GM19238 (cell line): Measurements from ENCODE around the gene PDE5A.
"Not testable (repeated sequence)": the region's sequence is repeated elsewhere in the genome, so short reads cannot be mapped to it uniquely, and the experiment has no call there.

ENCODE experiments used
- DNase-seq: peaks from one replicate; pipeline ENCODE4 v3.0.0; 2011; ENCODE audit warnings: low spot score; ENCODE audit not compliant: insufficient read length

PDE5A gene

DNA sequence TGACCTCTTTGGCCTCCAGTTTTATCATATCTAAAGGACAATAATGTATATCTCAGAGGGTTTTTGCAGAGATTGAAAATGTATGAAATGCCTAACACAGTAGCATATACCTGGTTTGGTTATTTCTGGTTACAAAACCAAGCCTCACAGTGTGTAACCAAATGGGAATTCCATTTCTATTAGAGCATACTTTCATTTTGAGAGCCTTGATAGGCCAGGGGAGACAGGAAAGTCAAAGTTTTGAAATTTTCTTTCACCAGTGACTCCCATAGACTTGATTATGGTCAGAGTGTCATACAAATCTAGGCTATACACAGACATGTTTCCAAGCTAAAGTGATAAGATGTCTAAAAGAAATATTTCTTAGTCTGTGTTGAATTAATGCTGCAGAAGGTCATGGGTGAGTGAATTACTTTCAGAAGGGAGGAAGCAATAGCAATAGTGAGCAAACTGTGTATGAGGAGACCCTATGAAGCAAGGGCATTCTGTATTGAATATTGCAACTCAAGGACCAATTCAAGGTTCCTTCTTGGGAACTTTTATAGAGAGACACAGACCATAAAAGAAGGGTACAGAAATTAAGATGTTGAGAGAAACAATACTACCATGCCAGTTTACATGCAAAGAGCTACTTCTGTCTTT lies 151.1 kb downstream of the PDE5A start:
- no peak for DNase-seq

DNA sequence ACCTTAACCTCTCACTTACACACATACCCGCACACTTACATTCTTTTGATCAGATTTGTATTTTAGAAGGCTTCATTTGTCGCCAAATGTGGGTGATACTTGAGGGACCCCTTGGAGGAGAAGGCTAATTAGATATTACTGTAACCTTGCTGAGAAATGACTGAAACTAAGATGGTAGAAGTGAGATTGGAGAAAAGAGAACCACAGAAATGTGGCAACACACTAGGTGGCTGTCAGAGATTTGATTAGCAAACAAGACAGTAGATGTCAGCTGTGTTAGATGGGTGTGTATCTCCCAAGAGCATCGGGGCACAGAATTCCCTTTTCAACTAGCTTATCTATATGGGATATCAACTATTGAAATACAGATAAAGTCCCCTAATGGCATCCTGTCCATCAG lies 157.3 kb downstream of the PDE5A start:
- no peak for DNase-seq

DNA sequence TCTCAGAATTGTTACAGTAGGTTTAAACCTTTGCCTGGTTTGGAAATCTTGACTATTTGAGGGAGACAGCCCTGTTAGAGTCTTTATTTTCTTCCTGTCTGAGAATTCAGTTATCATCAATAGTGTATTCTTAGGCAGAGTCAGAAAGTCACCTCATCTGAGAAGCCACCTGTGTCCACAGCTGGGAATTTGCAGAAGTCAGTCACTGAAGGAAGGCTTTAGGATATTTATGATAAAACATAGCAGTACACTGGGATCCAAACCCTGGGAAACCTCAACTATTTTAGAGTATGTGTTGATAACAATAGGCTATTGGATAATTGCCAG lies 157.9 kb downstream of the PDE5A start:
- not testable (repeated sequence) for DNase-seq

DNA sequence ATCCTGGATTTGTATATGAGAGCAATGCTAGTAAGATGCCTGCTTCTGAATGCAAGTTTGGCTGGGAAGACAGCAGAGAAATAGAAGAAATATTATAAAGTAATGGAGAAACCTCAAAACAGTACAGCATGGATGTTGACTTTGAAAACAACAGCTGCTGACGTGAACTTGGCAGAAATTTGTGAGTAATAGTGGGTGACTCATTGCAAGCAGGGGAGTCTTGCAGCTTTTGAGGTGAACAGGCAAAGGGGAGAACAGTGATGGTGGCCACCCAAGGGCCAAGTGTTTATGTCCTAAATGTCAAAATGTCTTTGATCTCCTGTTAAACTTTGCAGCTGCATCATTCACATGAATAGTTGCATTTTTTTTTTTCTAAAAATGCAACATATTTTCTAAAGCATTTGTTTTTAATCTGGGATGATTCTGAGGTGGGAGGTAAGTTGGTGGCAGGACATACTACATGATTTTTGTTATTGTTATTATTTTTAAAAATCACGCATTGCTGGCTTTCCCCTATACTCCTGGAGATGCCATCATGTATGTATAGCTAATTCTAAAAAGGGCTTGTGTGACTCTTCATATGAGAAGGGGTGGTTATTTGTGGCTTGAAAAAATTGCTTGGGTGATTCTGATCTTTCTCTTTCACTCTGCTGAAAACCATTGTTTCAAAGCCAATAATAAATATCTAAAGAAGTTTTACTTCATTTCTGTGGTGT lies 158.4 kb downstream of the PDE5A start:
- not testable (repeated sequence) for DNase-seq

DNA sequence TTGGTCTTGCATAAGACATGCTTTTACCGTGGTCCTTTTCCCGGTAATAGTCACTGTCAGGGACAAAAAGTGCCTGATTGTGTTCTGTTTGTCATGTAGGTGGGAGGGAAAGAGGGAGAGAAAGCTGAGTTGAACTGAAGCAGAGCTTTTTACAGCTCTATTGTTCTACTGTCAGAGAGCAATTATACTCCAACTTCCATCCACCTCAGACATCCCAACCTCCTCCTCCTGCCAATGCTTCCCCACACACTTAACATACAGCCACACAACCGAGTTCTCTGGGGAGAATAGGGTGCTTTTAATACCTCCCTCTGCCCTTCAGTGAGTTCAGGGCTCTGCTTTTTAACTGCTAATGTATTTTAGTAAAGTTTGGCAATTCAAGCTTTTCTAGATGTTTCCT lies 159.6 kb downstream of the PDE5A start:
- DNase-seq: not testable (repeated sequence)

DNA sequence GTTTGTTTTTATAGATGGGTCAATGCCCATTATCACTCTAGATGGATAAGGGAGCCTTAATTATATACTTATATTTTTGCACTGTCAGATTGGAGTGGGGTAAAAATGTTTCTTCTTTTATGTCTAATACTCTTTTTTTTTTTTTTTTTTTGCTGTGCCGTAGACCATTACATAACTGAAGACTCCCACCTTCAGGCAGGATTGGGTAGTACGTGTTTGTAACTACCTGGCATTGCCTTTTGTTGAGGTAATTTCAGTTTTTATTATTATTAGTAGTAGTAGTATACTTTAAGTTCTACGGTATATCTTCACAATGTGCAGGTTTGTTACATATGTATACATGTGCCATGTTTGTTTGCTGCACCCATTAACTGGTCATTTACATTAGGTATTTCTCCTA lies 165.9 kb downstream of the PDE5A start:
- not testable (repeated sequence) for DNase-seq

DNA sequence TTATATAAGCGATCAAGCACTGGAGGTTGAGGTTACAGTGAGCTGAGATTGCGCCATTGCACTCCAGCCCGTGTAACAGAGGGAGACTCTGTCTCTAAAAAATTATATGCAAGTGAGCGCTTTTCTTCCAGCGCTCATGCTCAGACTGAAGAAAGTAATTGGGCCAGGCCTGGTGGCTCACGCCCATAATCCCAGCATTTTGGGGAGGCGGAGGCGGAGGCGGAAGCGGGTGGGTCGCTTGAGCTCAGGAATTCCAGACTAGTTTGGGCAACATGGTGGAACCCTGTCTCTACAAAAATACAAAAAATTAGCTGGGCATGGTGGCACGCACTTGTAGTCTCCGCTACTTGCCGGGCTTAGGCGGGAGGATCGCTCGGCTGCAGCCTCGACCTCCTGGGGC lies 172.9 kb downstream of the PDE5A start:
- DNase-seq: not testable (repeated sequence)

DNA sequence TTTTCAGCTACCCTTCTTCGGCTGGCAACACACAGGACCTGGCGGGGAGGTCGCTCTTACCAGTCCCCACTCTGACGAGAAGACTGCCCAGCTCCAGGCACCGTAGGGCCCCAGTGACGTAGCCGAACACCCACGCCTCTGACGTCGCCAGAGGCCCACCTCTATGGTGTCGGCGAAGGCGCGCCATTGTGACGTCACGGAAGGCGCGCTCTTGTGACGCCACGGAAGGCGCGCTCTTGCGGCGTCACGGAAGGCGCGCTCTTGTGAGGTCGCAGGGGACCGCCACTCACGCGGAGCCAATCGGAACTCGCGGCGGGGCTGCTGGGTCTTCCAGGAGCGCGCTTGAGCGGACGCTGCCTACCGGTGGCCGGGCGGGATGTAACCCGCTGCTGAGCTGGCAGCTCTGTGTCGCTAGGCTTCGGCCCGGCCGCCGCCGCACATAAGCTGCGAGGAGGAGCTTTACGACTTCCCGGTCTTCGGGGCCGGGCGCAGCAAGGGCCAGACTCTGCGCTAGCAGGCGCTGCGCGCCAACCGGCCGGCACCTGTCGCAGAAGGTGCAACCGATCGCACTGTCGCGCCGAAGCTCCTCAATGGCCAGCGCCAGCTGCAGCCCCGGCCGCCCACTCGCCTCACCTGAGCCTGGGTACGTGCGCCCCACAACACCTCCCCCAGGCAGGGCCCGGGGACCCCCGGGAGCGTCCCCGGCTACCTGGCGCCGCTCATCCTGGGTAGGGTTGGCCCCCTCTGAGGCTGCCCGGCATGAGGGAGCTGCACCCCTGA lies 173.9 kb downstream of the PDE5A start:
- peak; percentile 79 for DNase-seq

DNA sequence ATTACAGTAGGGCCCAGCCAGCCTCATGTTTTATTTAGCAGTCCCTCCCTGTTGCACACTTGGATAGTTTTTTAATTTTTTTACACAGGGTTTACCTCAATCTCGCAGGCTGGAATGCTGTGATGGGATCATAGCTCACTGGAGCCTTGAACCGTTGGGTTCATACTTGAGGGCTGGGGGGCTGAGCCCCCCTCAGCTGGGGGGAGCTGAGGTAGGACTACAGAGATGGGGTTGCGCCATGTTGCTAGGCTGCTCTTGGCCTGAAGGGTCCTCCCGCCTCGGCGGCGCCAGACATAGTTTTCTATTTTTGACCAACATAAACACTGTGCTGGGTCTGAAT lies 174.5 kb downstream of the PDE5A start:
- DNase-seq: not testable (repeated sequence)

DNA sequence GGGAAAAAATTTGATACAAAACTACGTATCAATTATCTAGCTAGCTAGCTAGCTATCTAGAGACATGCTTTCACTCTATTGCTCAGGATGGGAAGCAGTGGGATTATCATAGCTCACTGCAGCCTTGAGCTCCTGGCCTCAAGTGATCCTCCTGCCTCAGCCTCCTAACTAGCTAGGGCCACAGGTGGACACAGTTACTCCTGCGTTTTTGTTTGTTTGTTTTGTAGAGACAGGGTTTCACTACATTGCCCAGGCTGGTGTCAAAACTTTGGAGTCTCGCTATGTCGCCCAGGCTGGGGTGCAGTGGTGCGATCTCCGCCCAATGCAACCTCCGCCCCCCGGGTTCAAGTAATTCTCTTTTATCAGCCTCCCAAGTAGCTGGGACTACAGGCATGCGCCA lies 175.3 kb downstream of the PDE5A start:
- not testable (repeated sequence) for DNase-seq

DNA sequence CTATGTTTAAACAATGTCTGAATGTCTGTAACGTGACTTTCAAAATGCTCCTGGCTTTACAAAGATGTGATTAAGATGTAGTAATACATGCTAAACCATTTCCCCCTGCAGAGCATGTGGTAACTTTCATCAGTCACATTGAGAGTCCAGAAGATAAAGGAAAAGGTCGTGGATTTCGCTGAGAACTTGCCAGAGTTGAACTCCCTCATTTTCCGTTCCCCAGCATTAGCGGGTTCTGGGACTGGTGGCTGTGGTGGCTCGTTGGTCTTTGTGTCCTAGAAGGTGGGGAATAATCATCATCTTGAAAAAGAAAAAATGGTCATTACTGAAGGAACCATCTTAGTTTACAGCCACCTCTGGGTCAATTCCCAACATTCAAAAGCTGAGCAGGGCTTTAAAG lies 178.8 kb downstream of the PDE5A start:
- not testable (repeated sequence) for DNase-seq
